Endothelial cell of umbilical vein (primary cell): ENCODE data around the gene GIMAP2. TPM values are rescaled to one million over a fixed set of nuclear protein-coding genes. Genes with fewer than 3 reads are reported as not detected.

ENCODE experiments used
- BruUV-seq: library from RNA; stranded (reverse); fragments of 400-500 nt; replicated peaks from 2 replicates; lab custom pipeline; 2021; lab: Mats Ljungman, UMichigan
- CTCF ChIA-PET: fragments of 300-600, 350-600 bp; sonication (Branson Sonifier 250); formaldehyde crosslinking; loops from one replicate; lab custom pipeline; 2021; ENCODE audit warnings: antibody characterized with exemption, inconsistent platforms; lab: Charles Lee
- POLR2A ChIA-PET: fragments of 300-600, 350-600 bp; sonication (Branson Sonifier 250); formaldehyde crosslinking; loops from one replicate; lab custom pipeline; 2021; ENCODE audit warnings: antibody characterized with exemption, inconsistent platforms; lab: Charles Lee
- DNase-seq: peaks from one replicate; pipeline ENCODE4 v3.0.0-alpha.2; 2011; ENCODE audit warnings: low read depth, low spot score
- FAIRE-seq: peaks from 2 replicates; lab custom pipeline; 2011; peaks lifted over from hg19 to GRCh38; lab: Jason Lieb, UNC
- H2AFZ ChIP-seq: 2 replicates; pipeline ENCODE4 v1.6.0; 2012; ENCODE audit warnings: low read depth, low read length, control low read depth, inconsistent platforms
- H3K27ac ChIP-seq: 2 replicates; pipeline ENCODE4 v1.5.1; 2011; ENCODE audit warnings: low read depth, mild to moderate bottlenecking, control low read depth, low read length, moderate library complexity; ENCODE audit not compliant: insufficient read depth
- H3K27me3 ChIP-seq, 2 experiments: 2 replicates each; pipeline versions ENCODE4 v1.6.0 to v1.6.1; 2011; ENCODE audit warnings: low read length in 2 of 2, mixed read lengths in 1 of 2; ENCODE audit not compliant: control insufficient read depth in 2 of 2, insufficient read depth in 2 of 2
- H3K36me3 ChIP-seq, 2 experiments: 2 replicates in 1 of 2; 3 replicates in 1 of 2; pipeline ENCODE4 v1.5.1; 2011; ENCODE audit warnings: low read length in 2 of 2, mild to moderate bottlenecking in 1 of 2, moderate library complexity in 1 of 2; ENCODE audit not compliant: control insufficient read depth in 2 of 2, insufficient read depth in 2 of 2; ENCODE audit errors: extremely low read depth in 1 of 2
- H3K4me1 ChIP-seq: 3 replicates; pipeline ENCODE4 v1.5.1; 2011; ENCODE audit warnings: mild to moderate bottlenecking, low read length; ENCODE audit not compliant: control insufficient read depth, insufficient read depth; ENCODE audit errors: extremely low read depth
- H3K4me2 ChIP-seq: 2 replicates; pipeline ENCODE4 v1.6.1; 2011; ENCODE audit warnings: low read length, control low read depth, mixed read lengths; ENCODE audit not compliant: insufficient read depth
- H3K4me3 ChIP-seq, 3 experiments: fragments of 200-600 bp in 1 of 3; sonication (generic), shearing (Covaris generic) in 1 of 3; replicated peaks in 1 of 3; 2 replicates each; pipeline ENCODE4 v1.5.1; 2011 to 2016; ENCODE audit warnings: control low read depth in 3 of 3, low read length in 3 of 3, mild to moderate bottlenecking in 2 of 3, inconsistent platforms in 1 of 3, low read depth in 1 of 3, moderate library complexity in 1 of 3; ENCODE audit not compliant: insufficient read depth in 1 of 3
- H3K79me2 ChIP-seq: 2 replicates; pipeline ENCODE4 v1.6.0; 2012; ENCODE audit warnings: low read length, inconsistent platforms; ENCODE audit not compliant: control insufficient read depth, insufficient read depth
- H3K9ac ChIP-seq: replicated peaks from 2 replicates; pipeline ENCODE3; 2011; ENCODE audit warnings: low read length, control low read depth; ENCODE audit not compliant: insufficient read depth; ENCODE audit errors: extremely low read depth
- H3K9me1 ChIP-seq: replicated peaks from 3 replicates; pipeline ENCODE4 v1.6.0; 2011; ENCODE audit warnings: mild to moderate bottlenecking, low read length; ENCODE audit not compliant: control insufficient read depth, insufficient read depth; ENCODE audit errors: extremely low read depth
- H3K9me3 ChIP-seq: replicated peaks from 2 replicates; pipeline ENCODE4 v1.5.1; 2012; ENCODE audit warnings: low read length, inconsistent platforms; ENCODE audit not compliant: control insufficient read depth, insufficient read depth
- H4K20me1 ChIP-seq: replicated peaks from 2 replicates; pipeline ENCODE3; 2011; ENCODE audit warnings: mild to moderate bottlenecking, low read length; ENCODE audit not compliant: control insufficient read depth, insufficient read depth; ENCODE audit errors: extremely low read depth
- EZH2 ChIP-seq: IDR thresholded peaks from 2 replicates; pipeline ENCODE4 v1.6.1; 2012; ENCODE audit warnings: borderline replicate concordance, low read depth, mild to moderate bottlenecking, moderate library complexity, low read length, inconsistent platforms; ENCODE audit not compliant: severe bottlenecking
- FOS ChIP-seq: IDR thresholded peaks from 2 replicates; pipeline ENCODE4 v1.6.1; 2011; ENCODE audit warnings: mild to moderate bottlenecking, low read length, moderate library complexity, borderline replicate concordance; ENCODE audit not compliant: insufficient read depth
- GATA2 ChIP-seq: IDR thresholded peaks from 2 replicates; pipeline ENCODE4 v1.7.0; 2011; ENCODE audit warnings: low read depth, mild to moderate bottlenecking, moderate library complexity, mixed read lengths, low read length; ENCODE audit not compliant: insufficient read length, insufficient read depth
- JUN ChIP-seq: IDR thresholded peaks from 2 replicates; pipeline ENCODE4 v1.6.1; 2011; ENCODE audit warnings: borderline replicate concordance, low read depth; ENCODE audit not compliant: insufficient read length, insufficient read depth
- MYC ChIP-seq: IDR thresholded peaks from one replicate; pipeline ENCODE4 v1.6.1; 2011; ENCODE audit warnings: mild to moderate bottlenecking, low read depth, low read length
- POLR2A ChIP-seq: IDR thresholded peaks from 2 replicates; pipeline ENCODE4 v1.6.1; 2012; ENCODE audit warnings: low read depth, mild to moderate bottlenecking, control low read depth, low read length
- POLR2AphosphoS5 ChIP-seq: IDR thresholded peaks from 2 replicates; pipeline ENCODE4 v1.6.1; 2012; ENCODE audit warnings: low read depth, mild to moderate bottlenecking, control low read depth, low read length, moderate library complexity; ENCODE audit not compliant: insufficient read depth
- dilution Hi-C: fragments of 300-500 bp; cut with MboI; formaldehyde crosslinking; loops from one replicate; pipeline ENCODE4 v1.15.0; 2019; ENCODE audit warnings: low sequenced_read_pairs; ENCODE audit not compliant: extremely low pct_ligation_motif_present
- intact Hi-C: fragments of 100-400 bp; cut with micrococcal nuclease; formaldehyde crosslinking; loops from one replicate; pipeline ENCODE4 v1.10.0; 2022
- polyA plus RNA-seq, 4 experiments: library from polyadenylated mRNA; depleted of rRNA in 3 of 4; stranded (reverse) in 3 of 4; unstranded in 1 of 4; fragments of >200 nt; gene quantifications; 2 replicates each; pipeline versions ENCODE4 v1.2.1 to v1.2.3, GENCODE V29; 2011 to 2012; ENCODE audit warnings: missing spikeins in 1 of 4
- total RNA-seq: library from RNA; stranded (reverse); gene quantifications from 2 replicates; pipeline ENCODE4 v1.2.3, GENCODE V29; 2021
- TF ChIP-seq, protein P1 (sequence below), 2 donors: IDR thresholded peaks; 1 replicate in 1 of 2; 2 replicates in 1 of 2; pipeline ENCODE4 v1.5.1; 2011; ENCODE audit warnings: low read length in 2 of 2, mild to moderate bottlenecking in 2 of 2, moderate library complexity in 2 of 2, control low read depth in 1 of 2, inconsistent platforms in 1 of 2, low read depth in 1 of 2; ENCODE audit not compliant: insufficient read depth in 1 of 2; ENCODE audit errors: extremely low read depth in 1 of 2
- TF ChIP-seq, protein P2 (sequence below): IDR thresholded peaks from 2 replicates; pipeline ENCODE4 v1.6.1; 2011; ENCODE audit not compliant: insufficient read depth, insufficient read length

The GIMAP2 gene
- total and polyA plus RNA-seq, 2 donors (not counting 3 experiments of a cell fraction or from before 2014, with no cell fraction given), result 21.3 to 27.9 TPM

DNA sequence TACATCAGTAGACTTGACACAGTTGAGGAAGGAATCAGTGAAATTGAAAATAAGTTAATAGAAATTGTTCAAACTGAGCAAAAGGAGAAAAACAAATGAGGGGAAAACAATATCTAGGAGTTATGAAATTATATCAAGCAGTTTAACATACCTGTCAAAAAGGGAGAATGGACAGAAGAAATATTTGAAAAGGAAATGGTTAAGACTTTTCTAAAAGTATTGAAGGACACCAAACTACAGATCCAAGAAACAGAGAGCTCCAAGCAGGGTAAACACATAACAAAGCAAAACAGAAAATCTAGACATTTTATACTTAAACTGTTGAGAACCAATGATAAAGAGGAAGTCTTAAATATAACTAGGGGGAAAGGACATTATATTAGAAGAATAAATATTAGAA, 43.1 kb downstream of the GIMAP2 start:
- CTCF ChIA-PET, result no interaction called here
- Histone ChIP-seq H3K4me3 (no peak overlapping the region), H3K9me1 (no peaks in the 10 kb centered on the region), H3K4me1 (no peaks in the 10 kb centered on the region), H3K4me2 (no peak overlapping the region), H3K79me2 (no peaks in the 10 kb centered on the region), H3K27me3 (no peaks in the 10 kb centered on the region), H3K9ac (no peak overlapping the region), H3K9me3 (no peaks in the 10 kb centered on the region), H4K20me1 (no peaks in the 10 kb centered on the region), H2AFZ (no peak overlapping the region), H3K36me3 (peaks cover 0 to 2% of the 10 kb centered on the region in 2 experiments), H3K27ac (no peak overlapping the region)
- intact Hi-C loops, result no loop called here
- DNase-seq (no peak), FAIRE-seq (no peak)
- POLR2A ChIA-PET, result no interaction called here
- TF ChIP-seq, protein P1, sequence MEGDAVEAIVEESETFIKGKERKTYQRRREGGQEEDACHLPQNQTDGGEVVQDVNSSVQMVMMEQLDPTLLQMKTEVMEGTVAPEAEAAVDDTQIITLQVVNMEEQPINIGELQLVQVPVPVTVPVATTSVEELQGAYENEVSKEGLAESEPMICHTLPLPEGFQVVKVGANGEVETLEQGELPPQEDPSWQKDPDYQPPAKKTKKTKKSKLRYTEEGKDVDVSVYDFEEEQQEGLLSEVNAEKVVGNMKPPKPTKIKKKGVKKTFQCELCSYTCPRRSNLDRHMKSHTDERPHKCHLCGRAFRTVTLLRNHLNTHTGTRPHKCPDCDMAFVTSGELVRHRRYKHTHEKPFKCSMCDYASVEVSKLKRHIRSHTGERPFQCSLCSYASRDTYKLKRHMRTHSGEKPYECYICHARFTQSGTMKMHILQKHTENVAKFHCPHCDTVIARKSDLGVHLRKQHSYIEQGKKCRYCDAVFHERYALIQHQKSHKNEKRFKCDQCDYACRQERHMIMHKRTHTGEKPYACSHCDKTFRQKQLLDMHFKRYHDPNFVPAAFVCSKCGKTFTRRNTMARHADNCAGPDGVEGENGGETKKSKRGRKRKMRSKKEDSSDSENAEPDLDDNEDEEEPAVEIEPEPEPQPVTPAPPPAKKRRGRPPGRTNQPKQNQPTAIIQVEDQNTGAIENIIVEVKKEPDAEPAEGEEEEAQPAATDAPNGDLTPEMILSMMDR (IDR thresholded peaks at IDR 0.05; ENCODE audit: extremely low read depth in 1 of 2, insufficient read depth in 1 of 2, low read depth in 1 of 2, low read length in 2 of 2), result no peak
- no peak for TF ChIP-seq GATA2
- TF ChIP-seq FOS, result no peak
- TF ChIP-seq POLR2A, result no peak
- dilution Hi-C loops, result no loop called here
- no TSS peak for BruUV-seq

DNA sequence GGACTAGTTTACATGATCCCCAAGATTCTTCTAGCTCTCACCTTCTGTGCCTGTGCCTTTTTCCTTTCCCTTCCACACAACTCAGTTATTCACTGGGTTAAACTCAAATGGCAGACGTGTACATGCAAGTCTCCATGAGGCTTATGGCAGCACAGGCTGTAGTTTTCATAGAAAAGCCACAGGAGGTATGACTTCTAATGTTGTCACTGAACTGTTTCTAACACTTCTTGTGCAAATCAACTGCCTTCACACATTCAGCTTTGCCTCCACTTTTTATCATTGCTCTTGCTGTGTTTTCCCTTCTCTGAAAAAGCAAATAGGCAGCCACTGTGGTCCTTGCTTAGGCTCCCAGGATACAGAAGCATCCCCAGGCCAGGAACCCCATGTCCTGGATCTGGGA, 46.4 kb downstream of the GIMAP2 start:
- H3K9me3 ChIP-seq, result no peaks in the 10 kb centered on the region
- H3K9me1 ChIP-seq, result no peaks in the 10 kb centered on the region
- H3K4me3 ChIP-seq, result no peak overlapping the region
- H4K20me1 ChIP-seq, result no peaks in the 10 kb centered on the region
- ChIA-PET POLR2A (no interaction called here), CTCF (interaction anchor here (1.0 kb wide), 1 partner anchor 9 kb away, joined by 3 read pairs; no protein-coding TSS in a partner anchor)
- DNase-seq (no peak), FAIRE-seq (no peak)
- H3K4me1 ChIP-seq, result peaks cover under 1% of the 10 kb centered on the region
- dilution Hi-C loops (no loop called here), intact Hi-C loops (no loop called here)
- no peaks in the 10 kb centered on the region for H3K36me3 ChIP-seq
- H3K4me2 ChIP-seq, result no peak overlapping the region
- BruUV-seq, result no TSS peak
- H2AFZ ChIP-seq, result no peak overlapping the region
- TF ChIP-seq EZH2, result no peak
- TF ChIP-seq GATA2, result no peak
- TF ChIP-seq, protein P1 (IDR thresholded peaks at IDR 0.05; ENCODE audit: extremely low read depth in 1 of 2, insufficient read depth in 1 of 2, low read depth in 1 of 2, low read length in 2 of 2), result no peak
- no peak for TF ChIP-seq POLR2AphosphoS5
- TF ChIP-seq JUN, result no peak
- no peak for TF ChIP-seq POLR2A
- TF ChIP-seq, protein P2, sequence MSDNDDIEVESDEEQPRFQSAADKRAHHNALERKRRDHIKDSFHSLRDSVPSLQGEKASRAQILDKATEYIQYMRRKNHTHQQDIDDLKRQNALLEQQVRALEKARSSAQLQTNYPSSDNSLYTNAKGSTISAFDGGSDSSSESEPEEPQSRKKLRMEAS, result no peak
- no peak for TF ChIP-seq MYC
- TF ChIP-seq FOS, result no peak
- no peak overlapping the region for H3K27ac ChIP-seq
- H3K9ac ChIP-seq, result no peak overlapping the region
- no peaks in the 10 kb centered on the region for H3K79me2 ChIP-seq
- no peaks in the 10 kb centered on the region for H3K27me3 ChIP-seq
